Activated CD8-positive, alpha-beta memory T cell treated with anti-CD3 and anti-CD28 coated beads for 4 hours (primary cell): ENCODE measurements around the gene ELK4.

Experiments used
- DNase-seq, 2 donors: peaks; one replicate each; pipeline ENCODE4 v3.0.0-alpha.2; 2020; ENCODE audit warnings: low read depth in 2 of 2

ELK4 gene

GRCh38 chr1:205595861-205596260 lies 36.0 kb downstream of the ELK4 start:
- no peak for DNase-seq

GRCh38 chr1:205595435-205595834 lies 36.4 kb downstream of the ELK4 start:
- DNase-seq: no peak

- DNase-seq: no peak
Measured at GRCh38 chr1:205594846-205595245, 37.0 kb downstream of the ELK4 start.

GRCh38 chr1:205593967-205594366 lies 37.8 kb downstream of the ELK4 start:
- DNase-seq: no peak

DNA sequence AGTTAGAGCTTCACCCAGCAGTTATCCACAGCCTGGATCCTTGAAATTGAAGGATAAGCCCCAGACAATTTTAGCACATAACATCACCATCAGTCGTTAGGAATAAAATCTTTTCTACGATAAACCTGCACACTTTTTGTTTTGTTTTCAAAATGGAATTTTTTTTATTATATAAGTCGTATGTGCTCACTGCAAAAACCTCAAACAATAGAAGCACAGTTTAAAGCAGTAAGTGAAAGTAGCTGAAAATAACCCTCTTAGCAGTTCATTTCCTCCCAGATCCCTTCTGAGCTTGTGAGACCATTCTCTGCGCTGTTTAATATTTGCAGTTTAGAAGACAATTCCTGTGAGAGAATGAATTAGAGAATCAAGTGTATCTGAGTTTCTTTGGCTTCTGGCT lies 38.3 kb downstream of the ELK4 start:
- no peak for DNase-seq

GRCh38 chr1:205592443-205593003 lies 39.3 kb downstream of the ELK4 start:
- DNase-seq: no peak

DNA sequence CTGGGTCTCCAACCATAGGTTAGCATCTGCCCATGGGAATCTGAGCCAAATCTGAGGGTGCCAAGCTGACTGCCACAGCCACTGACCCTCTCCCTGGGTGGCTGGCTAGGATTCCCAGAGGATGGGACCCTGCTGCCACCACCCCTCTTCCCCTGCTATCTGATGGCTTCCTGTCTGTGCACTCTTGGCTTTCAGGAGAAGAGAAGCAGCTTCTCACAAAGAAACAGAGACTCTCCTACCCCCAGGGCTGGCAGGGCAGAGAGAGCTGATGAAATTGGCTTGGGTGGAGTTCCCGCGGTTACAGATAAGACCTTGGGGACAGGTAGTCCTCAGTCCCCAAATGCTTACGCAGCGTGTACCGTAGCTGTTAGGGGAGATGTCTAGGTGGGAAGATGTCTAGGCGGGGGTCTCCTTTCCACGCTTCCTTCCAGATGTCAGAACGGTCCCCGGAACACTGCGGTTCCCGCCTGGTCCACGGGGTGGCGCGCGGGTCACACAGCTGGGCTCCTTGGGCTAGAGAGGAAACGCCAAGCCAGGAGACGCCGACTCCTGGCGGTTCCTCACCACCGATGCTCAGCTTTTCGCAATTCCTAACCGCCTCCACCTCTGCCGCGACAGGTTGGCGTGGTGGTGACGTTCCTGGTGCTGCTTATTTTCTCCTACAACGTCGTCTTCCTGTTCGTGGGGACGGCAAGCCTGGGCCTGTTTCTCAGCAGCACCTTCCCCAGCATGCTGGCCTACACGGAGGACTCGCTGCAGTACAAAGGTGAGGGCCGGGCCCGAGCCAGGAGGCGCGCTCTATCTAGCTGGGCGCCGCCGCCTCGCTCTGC lies 40.1 kb downstream of the ELK4 start:
- peak; percentile 71 to 79 for DNase-seq

- DNase-seq: no peak
Measured at GRCh38 chr1:205590777-205591513, 40.9 kb downstream of the ELK4 start.

DNA sequence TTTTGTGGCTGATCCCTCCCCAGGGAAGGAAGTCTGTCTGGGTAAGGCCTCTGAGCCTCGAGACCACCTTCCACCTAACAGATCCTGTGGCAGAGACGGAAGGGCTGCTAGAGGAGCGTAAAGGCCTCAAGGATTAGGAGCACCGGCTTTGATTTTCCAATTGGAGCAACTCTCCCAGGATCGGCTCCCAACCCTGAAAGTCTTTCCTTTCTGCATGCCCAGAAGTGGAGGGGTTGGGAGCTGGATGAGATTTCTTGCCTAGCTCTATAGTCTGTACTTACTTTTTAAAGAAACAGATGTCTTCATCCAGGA lies 41.4 kb downstream of the ELK4 start:
- no peak for DNase-seq

DNA sequence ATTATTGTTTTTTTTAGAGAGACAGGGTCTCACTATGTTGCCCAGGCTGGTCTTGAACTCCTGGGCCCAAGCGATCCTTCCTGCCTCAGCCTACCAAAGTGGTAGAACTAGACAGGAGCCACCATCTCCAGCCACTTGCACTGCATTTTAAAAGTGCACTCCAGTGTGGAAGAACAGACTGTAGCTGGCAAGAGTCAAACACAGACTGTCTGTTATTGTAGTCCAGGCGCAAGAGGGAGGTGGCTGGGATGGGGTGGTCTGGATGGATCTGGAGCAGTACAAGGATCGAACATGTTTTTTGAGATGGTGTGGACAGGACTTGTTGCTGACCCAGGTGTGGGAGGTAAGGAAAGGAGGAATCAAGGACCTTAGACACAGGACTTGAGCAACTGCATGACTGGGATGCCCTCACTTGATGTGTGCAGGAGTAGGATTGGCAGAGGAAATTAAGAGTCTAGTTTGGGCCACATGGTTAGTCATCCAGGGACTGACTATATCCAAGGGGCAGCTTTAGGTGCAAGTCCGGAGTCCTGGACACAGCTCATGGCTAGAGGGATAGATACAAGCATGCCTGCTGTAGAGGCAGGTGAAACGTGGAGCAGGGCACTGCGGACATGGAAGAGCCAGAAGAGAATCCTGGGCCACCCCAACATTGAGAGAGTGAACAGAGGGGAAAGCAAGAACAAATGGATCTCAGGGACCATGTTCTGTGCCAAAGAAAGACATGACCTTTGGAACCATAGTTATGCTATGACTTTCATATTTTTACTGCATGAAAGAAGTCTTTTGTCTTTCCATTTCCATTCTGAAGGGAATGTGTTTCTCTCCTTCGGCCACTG lies 42.0 kb downstream of the ELK4 start:
- no peak for DNase-seq

- DNase-seq: no peak
Measured at GRCh38 chr1:205589046-205589445, 42.8 kb downstream of the ELK4 start.

GRCh38 chr1:205588636-205589035 lies 43.2 kb downstream of the ELK4 start:
- no peak for DNase-seq

DNA sequence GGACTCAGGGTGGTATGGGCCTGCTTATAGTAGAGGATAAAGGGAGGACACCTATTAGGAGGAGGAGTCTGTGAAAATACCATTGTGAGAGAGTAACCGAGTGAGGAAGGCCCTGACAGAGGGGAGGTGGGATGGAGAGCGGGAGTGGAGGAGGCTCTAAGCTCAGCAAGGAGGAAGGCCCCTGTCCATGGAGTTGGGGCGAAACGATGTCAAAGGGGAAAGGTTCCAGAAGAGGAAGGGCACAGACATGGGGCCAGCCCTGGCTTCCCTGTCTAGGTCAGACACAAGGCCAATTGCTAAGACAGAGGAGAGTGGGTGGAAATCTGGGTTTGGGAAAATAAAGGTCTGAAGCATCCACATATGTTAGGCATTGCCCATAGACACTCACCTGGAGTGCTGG lies 44.2 kb downstream of the ELK4 start:
- DNase-seq: no peak

- no peak for DNase-seq
Measured at GRCh38 chr1:205585835-205586785, 45.7 kb downstream of the ELK4 start.

GRCh38 chr1:205585169-205585834 lies 46.5 kb downstream of the ELK4 start:
- no peak for DNase-seq

DNA sequence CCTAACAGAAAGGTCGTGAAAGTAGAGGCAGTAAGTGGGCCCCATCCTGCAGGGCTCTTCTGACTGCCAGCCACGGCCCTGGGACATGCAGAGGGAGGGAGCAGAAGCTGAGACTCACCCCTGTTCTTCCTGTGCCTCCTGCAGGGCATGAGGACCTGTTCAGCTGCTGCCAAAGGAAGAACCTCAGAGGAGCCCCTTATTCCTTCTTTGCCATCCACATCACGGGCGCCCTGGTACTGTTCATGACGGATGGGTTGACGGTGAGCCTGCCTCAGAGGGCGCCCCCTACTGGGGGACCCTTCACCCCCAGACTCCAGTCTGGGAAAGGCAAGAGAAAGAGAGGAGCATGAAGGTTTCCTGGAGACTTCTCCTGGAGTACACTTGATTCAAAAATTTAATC lies 47.1 kb downstream of the ELK4 start:
- no peak for DNase-seq

DNA sequence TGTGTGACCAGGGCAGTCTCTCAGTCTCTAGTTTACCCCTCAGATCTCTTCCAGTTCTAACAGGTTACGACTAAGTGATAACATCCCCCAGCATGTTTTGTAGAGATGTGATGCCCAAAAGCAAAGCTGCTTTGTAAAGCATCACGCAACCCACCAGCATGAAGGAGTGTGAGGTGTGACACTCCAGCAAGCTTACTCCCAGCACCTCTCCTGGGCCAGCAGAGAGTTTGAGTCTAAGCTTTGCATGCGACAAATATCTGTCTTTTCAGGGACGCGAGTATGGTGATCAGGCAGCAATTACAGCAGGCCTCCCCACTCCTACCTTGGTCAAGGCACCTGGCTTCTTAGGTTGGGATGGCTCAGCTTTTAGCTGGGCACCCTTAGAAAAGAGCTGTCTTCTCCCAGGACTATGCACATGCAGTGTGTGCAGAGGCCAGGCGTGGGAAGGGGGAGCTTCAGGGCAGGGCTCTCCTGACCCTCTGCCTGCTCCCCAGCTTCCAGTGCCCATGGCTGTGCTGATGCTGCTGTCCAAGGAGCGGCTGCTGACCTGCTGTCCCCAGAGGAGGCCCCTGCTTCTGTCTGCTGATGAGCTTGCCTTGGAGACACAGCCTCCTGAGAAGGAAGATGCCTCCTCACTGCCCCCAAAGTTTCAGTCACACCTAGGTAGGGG lies 48.2 kb downstream of the ELK4 start:
- DNase-seq: no peak

DNA sequence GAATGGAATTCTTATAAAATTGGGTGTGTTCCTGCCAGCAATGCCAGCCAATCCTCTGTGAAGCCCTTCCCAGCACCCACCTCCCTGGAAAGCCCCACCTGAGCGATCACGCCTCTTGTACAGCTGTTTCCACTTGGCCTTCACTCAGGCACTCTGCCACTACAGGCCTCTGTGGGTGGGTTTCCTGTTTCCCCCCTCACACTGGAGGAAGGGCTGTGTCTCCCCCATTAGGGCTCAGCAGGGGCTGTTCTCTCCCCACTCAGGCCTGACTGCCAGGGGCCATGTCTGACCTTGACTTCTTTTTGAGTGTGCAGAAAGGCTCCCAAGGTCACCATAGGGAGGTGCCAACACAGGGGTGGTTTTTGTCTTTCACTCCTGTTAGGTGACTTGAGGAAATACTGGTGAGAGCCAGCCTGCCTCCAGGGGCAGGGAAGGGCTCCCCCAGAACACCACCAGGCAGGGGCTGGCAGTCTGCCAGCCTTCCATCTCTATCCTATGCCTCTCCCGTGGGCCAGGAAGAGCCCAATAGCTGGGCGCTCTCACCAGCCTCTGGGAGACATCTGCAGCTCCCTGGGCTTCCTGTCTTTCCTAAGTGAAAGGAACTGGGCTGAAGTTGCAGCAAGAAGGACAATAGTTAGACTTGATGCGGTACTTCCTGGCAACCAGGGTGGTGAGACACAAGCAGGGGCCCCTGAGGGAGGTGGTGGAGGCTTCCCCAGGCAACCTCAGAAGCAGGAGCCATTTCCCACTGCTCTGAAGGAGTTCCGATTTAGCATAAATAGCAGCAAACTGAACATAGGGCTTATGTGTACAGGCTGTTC lies 49.1 kb downstream of the ELK4 start:
- no peak for DNase-seq

DNA sequence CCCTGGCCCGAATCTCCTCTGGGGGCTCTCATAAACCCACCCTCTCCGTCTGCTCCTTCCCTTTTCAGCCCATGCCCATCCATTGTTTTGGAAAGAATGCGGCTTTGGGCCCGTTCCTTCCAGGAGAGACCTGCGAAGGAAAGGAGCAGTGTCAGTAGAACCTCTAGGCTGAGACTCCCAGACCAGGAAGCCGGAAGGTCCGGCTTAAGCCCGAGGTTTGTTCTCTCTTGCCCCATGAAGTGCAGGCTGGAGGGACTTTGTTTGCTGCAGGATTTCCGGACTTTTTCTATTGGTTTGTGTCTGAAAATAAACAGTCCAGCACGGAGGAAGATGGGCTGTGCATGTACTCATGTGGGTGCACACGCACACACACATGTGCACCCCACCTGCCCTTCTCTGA lies 49.8 kb downstream of the ELK4 start:
- no peak for DNase-seq
